ENCODE data around the gene SLC66A2. TPM values are rescaled to one million over a fixed set of nuclear protein-coding genes. Genes with fewer than 3 reads are reported as not detected.

SLC66A2 gene
- total RNA-seq, 2 experiments from 2014 or later = 44.5 to 44.8 TPM

DNA sequence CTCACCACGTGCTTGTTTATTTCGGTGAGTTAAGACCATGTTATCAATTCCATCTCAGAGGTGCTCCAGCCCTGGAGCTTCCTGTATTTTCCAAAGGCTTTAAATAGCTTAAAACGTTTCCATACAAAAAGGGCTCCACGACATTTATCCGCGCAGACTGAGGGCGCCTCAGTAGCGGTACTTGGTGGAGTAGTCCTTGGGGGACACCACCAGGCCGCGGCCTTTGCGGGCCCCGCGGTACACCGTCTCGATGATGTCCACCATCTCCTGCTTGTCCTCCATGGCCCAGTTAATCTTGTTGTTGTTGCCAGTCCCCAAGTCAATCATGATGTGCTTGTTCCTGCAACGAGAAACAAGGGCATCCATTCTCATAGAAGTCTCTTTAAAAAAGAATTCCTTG is 22.1 kb upstream of the SLC66A2 start:
- H3K36me3 Mint-ChIP-seq (ENCODE audit: low read depth) = peaks cover 84% of the 10 kb centered on the region
- CTCF ChIA-PET = no interaction called here

GRCh38 chr18:79972720-79973119 is 21.3 kb upstream of the SLC66A2 start:
- intact Hi-C loops (cut with DNase I, micrococcal nuclease) = no loop called here
- H3K27ac Mint-ChIP-seq = no peak overlapping the region
- CTCF ChIA-PET = no interaction called here

More for the DNA sequence above, 22.1 kb upstream of the SLC66A2 start:
- Histone ChIP-seq H3K36me3 (ENCODE audit: insufficient read depth, low read length) (peaks cover 50% of the 10 kb centered on the region), H3K9me3 (ENCODE audit: control insufficient read depth in 1 of 2, insufficient read depth in 1 of 2, low read length in 2 of 2) (no peaks in the 10 kb centered on the region), H3K27me3 (ENCODE audit: control insufficient read depth in 1 of 2, insufficient read depth in 2 of 2, low read length in 2 of 2) (no peaks in the 10 kb centered on the region), H3K27ac (ENCODE audit: low read depth in 1 of 2, low read length in 2 of 2) (no peak overlapping the region), H3K4me1 (ENCODE audit: insufficient read depth, low read length) (no peaks in the 10 kb centered on the region), H3K4me3 (ENCODE audit: low read length) (no peak overlapping the region)
- POLR2A ChIA-PET = no interaction called here
- peaks cover 9% of the 10 kb centered on the region for H3K4me1 Mint-ChIP-seq (ENCODE audit: low read depth)
- H3K4me3 Mint-ChIP-seq = no peak overlapping the region
- H3K9me3 Mint-ChIP-seq = no peaks in the 10 kb centered on the region
- peak overlapping the region; percentile 27 for H3K27ac Mint-ChIP-seq
- H3K27me3 Mint-ChIP-seq = no peaks in the 10 kb centered on the region
- ATAC-seq (ENCODE audit: poor library complexity) = no peak
- intact Hi-C loops (cut with DNase I, micrococcal nuclease) = no loop called here
- TF ChIP-seq, protein P1, sequence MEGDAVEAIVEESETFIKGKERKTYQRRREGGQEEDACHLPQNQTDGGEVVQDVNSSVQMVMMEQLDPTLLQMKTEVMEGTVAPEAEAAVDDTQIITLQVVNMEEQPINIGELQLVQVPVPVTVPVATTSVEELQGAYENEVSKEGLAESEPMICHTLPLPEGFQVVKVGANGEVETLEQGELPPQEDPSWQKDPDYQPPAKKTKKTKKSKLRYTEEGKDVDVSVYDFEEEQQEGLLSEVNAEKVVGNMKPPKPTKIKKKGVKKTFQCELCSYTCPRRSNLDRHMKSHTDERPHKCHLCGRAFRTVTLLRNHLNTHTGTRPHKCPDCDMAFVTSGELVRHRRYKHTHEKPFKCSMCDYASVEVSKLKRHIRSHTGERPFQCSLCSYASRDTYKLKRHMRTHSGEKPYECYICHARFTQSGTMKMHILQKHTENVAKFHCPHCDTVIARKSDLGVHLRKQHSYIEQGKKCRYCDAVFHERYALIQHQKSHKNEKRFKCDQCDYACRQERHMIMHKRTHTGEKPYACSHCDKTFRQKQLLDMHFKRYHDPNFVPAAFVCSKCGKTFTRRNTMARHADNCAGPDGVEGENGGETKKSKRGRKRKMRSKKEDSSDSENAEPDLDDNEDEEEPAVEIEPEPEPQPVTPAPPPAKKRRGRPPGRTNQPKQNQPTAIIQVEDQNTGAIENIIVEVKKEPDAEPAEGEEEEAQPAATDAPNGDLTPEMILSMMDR (IDR thresholded peaks at IDR 0.05) = no peak
- DNase-seq = no peak

GRCh38 chr18:79971986-79972385 is 20.5 kb upstream of the SLC66A2 start:
- Mint-ChIP-seq H3K4me3 (no peak overlapping the region), H3K9me3 (no peaks in the 10 kb centered on the region), H3K4me1 (ENCODE audit: low read depth) (peaks cover 13% of the 10 kb centered on the region), H3K27me3 (no peaks in the 10 kb centered on the region), H3K36me3 (ENCODE audit: low read depth) (peaks cover 87% of the 10 kb centered on the region), H3K27ac (no peak overlapping the region)
- DNase-seq = no peak
- TF ChIP-seq, protein P1 (IDR thresholded peaks at IDR 0.05) = no peak
- ChIA-PET CTCF (no interaction called here), POLR2A (no interaction called here)
- Histone ChIP-seq H3K9me3 (ENCODE audit: control insufficient read depth in 1 of 2, insufficient read depth in 1 of 2, low read length in 2 of 2) (no peaks in the 10 kb centered on the region), H3K27ac (ENCODE audit: low read depth in 1 of 2, low read length in 2 of 2) (no peak overlapping the region), H3K4me1 (ENCODE audit: insufficient read depth, low read length) (no peaks in the 10 kb centered on the region), H3K36me3 (ENCODE audit: insufficient read depth, low read length) (peaks cover 50% of the 10 kb centered on the region), H3K4me3 (ENCODE audit: low read length) (no peak overlapping the region), H3K27me3 (ENCODE audit: control insufficient read depth in 1 of 2, insufficient read depth in 2 of 2, low read length in 2 of 2) (no peaks in the 10 kb centered on the region)
- intact Hi-C loops (cut with DNase I, micrococcal nuclease) = no loop called here
- ATAC-seq (ENCODE audit: poor library complexity) = no peak

More at GRCh38 chr18:79972720-79973119, 21.3 kb upstream of the SLC66A2 start:
- H3K36me3 ChIP-seq (ENCODE audit: insufficient read depth, low read length) = peaks cover 50% of the 10 kb centered on the region
- Mint-ChIP-seq H3K36me3 (ENCODE audit: low read depth) (peaks cover 87% of the 10 kb centered on the region), H3K4me3 (no peak overlapping the region), H3K4me1 (ENCODE audit: low read depth) (peaks cover 12% of the 10 kb centered on the region), H3K9me3 (no peaks in the 10 kb centered on the region), H3K27me3 (no peaks in the 10 kb centered on the region)
- DNase-seq (no peak), ATAC-seq (ENCODE audit: poor library complexity) (no peak)
- POLR2A ChIA-PET = no interaction called here
- no peak overlapping the region for H3K4me3 ChIP-seq (ENCODE audit: low read length)
- no peak overlapping the region for H3K27ac ChIP-seq (ENCODE audit: low read depth in 1 of 2, low read length in 2 of 2)
- H3K27me3 ChIP-seq (ENCODE audit: control insufficient read depth in 1 of 2, insufficient read depth in 2 of 2, low read length in 2 of 2) = no peaks in the 10 kb centered on the region
- TF ChIP-seq, protein P1 (IDR thresholded peaks at IDR 0.05) = no peak
- H3K9me3 ChIP-seq (ENCODE audit: control insufficient read depth in 1 of 2, insufficient read depth in 1 of 2, low read length in 2 of 2) = no peaks in the 10 kb centered on the region
- H3K4me1 ChIP-seq (ENCODE audit: insufficient read depth, low read length) = no peaks in the 10 kb centered on the region

Data from CD4-positive, alpha-beta T cell (primary cell).